K562 (cell line): Measurements from ENCODE around the gene RAB31. TPM values are rescaled to one million over a fixed set of nuclear protein-coding genes. Genes with fewer than 3 reads are reported as not detected.

ENCODE experiments used
- ATAC-seq: fragments of 200-7000 bp; cut with Tn5 transposase; 3 replicates; pipeline ENCODE4 v1.9.1; 2020; ENCODE audit warnings: moderate library complexity
- BruUV-seq: library from RNA; stranded (reverse); fragments of 400-500 nt; replicated peaks from 2 replicates; lab custom pipeline; 2021; lab: Mats Ljungman, UMichigan
- CTCF ChIA-PET: fragments of 300-600 bp; formaldehyde crosslinking; extraction: SDS; loops from one replicate; lab custom pipeline; 2021; ENCODE audit warnings: low intra/inter-chr PET ratio; lab: Yijun Ruan, JAX
- POLR2A ChIA-PET: fragments of 300-600, 350-650 bp; sonication (Branson Sonifier 250); formaldehyde crosslinking; extraction: SDS; loops from one replicate; lab custom pipeline; 2021; ENCODE audit warnings: antibody characterized with exemption, inconsistent platforms; lab: Yijun Ruan, JAX
- DNase-seq, 4 experiments: peaks; one replicate each; pipeline versions ENCODE4 v3.0.0 to v3.0.0-alpha.2; 2011 to 2018; ENCODE audit warnings: low spot score in 3 of 4, mixed read lengths in 3 of 4; ENCODE audit errors: extremely low read depth in 1 of 4
- FAIRE-seq: peaks from 2 replicates; lab custom pipeline; 2011; peaks lifted over from hg19 to GRCh38; lab: Jason Lieb, UNC
- H2AFZ ChIP-seq: 2 replicates; pipeline ENCODE4 v1.6.0; 2011; ENCODE audit warnings: low read depth, low read length, control low read depth, inconsistent platforms
- H3K27ac ChIP-seq: fragments of 200-600 bp; 3 replicates; pipeline ENCODE4 v1.8.0; 2011; ENCODE audit warnings: low read depth, mild to moderate bottlenecking, control low read depth, inconsistent platforms, low read length, moderate library complexity, mixed read lengths; ENCODE audit errors: extremely low read depth
- H3K27me3 ChIP-seq, 2 experiments: fragments of 300-600 bp in 1 of 2; 2 replicates in 1 of 2; 3 replicates in 1 of 2; pipeline versions ENCODE4 v1.6.0 to v1.8.0; 2011; ENCODE audit warnings: inconsistent platforms in 2 of 2, low read length in 2 of 2, mild to moderate bottlenecking in 1 of 2, mixed read lengths in 1 of 2, moderate library complexity in 1 of 2; ENCODE audit not compliant: control insufficient read depth in 2 of 2, insufficient read depth in 2 of 2
- H3K36me3 ChIP-seq: fragments of 300-600 bp; 3 replicates; pipeline ENCODE4 v1.8.0; 2011; ENCODE audit warnings: mild to moderate bottlenecking, low read length, inconsistent platforms; ENCODE audit not compliant: control insufficient read depth, insufficient read depth
- H3K4me1 ChIP-seq, 2 experiments: fragments of 200-600 bp in 1 of 2; replicated peaks in 1 of 2; 2 replicates in 1 of 2; 3 replicates in 1 of 2; pipeline versions ENCODE4 v1.5.1 to v1.8.0; 2011; ENCODE audit warnings: inconsistent platforms in 2 of 2, low read length in 2 of 2, mild to moderate bottlenecking in 1 of 2, mixed read lengths in 1 of 2, moderate library complexity in 1 of 2; ENCODE audit not compliant: control insufficient read depth in 2 of 2, insufficient read depth in 2 of 2
- H3K4me2 ChIP-seq: 2 replicates; pipeline ENCODE4 v1.6.1; 2011; ENCODE audit warnings: low read length, control low read depth, inconsistent platforms, mixed read lengths; ENCODE audit not compliant: insufficient read depth
- H3K4me3 ChIP-seq: fragments of 200-600 bp; sonication (generic), shearing (Covaris generic); 2 replicates; pipeline ENCODE4 v1.5.1; 2016; ENCODE audit warnings: control low read depth, inconsistent platforms
- H3K79me2 ChIP-seq: fragments of 200-600 bp; 3 replicates; pipeline ENCODE4 v1.8.0; 2011; ENCODE audit warnings: low read length, inconsistent platforms; ENCODE audit not compliant: control insufficient read depth, insufficient read depth
- H3K9ac ChIP-seq, 2 experiments: 2 replicates each; pipeline versions ENCODE4 v1.6.0 to v1.6.1; 2011; ENCODE audit warnings: low read depth in 2 of 2, low read length in 2 of 2, control low read depth in 1 of 2, inconsistent platforms in 1 of 2, mild to moderate bottlenecking in 1 of 2, mixed read lengths in 1 of 2; ENCODE audit not compliant: insufficient read depth in 1 of 2
- H3K9me1 ChIP-seq: one replicate; pipeline ENCODE4 v1.6.0; 2011; ENCODE audit warnings: inconsistent platforms, mild to moderate bottlenecking, low read length, moderate library complexity; ENCODE audit not compliant: control insufficient read depth, insufficient read depth
- H3K9me3 ChIP-seq: replicated peaks from 2 replicates; pipeline ENCODE4 v1.5.1; 2011; ENCODE audit warnings: low read depth, low read length, inconsistent platforms; ENCODE audit not compliant: control insufficient read depth, insufficient read depth
- H4K20me1 ChIP-seq: replicated peaks from 2 replicates; pipeline ENCODE4 v1.6.1; 2011; ENCODE audit warnings: low read length, inconsistent platforms, mixed read lengths; ENCODE audit not compliant: control insufficient read depth, insufficient read depth
- L3MBTL2 ChIP-seq: fragments of 450-650 bp; IDR thresholded peaks from 2 replicates; pipeline ENCODE4 v1.6.1; 2016; ENCODE audit warnings: mild to moderate bottlenecking, moderate library complexity
- MAFF ChIP-seq: IDR thresholded peaks from 2 replicates; pipeline ENCODE4 v1.6.1; 2012; ENCODE audit warnings: low read length, improper control_type of control experiment
- NR2C1 ChIP-seq, 2 experiments: fragments of 450-650 bp; IDR thresholded peaks; 2 replicates each; pipeline ENCODE4 v1.6.1; 2017; ENCODE audit warnings: mild to moderate bottlenecking in 2 of 2, antibody characterized with exemption in 1 of 2, inconsistent platforms in 1 of 2, missing compliant biosample characterization in 1 of 2, missing genetic modification characterization in 1 of 2
- NR2F6 ChIP-seq: fragments of 450-650 bp; formaldehyde crosslinking; IDR thresholded peaks from 2 replicates; pipeline ENCODE4 v1.4.0; 2020; ENCODE audit warnings: mild to moderate bottlenecking
- ZNF175 ChIP-seq: fragments of 200-800 bp; sonication (Bioruptor generic); IDR thresholded peaks from 2 replicates; pipeline ENCODE4 v1.6.1; 2016; ENCODE audit warnings: low read depth, mild to moderate bottlenecking, missing genetic modification characterization, missing compliant biosample characterization
- ZNF217 ChIP-seq: sonication (generic); formaldehyde crosslinking; IDR thresholded peaks from 2 replicates; pipeline ENCODE4 v1.8.0; 2022; ENCODE audit warnings: mild to moderate bottlenecking, missing genetic modification reagents
- ZNF695 ChIP-seq: fragments of 450-650 bp; formaldehyde crosslinking; IDR thresholded peaks from 2 replicates; pipeline ENCODE4 v1.4.0; 2020; ENCODE audit warnings: mild to moderate bottlenecking, moderate library complexity
- ZNF785 ChIP-seq: fragments of 250-450 bp; sonication (Bioruptor Pico); IDR thresholded peaks from 2 replicates; pipeline ENCODE4 v1.4.0; 2020; ENCODE audit warnings: mild to moderate bottlenecking
- WGBS: fragments of 100-300 bp; shearing (Covaris generic); methylation state at CpG from one replicate; pipeline ENCODE4 v1.1.6; 2016; ENCODE audit warnings: low coverage, mixed read lengths; ENCODE audit not compliant: insufficient coverage; ENCODE audit errors: missing lambda C conversion rate; 5-methylcytosine and 5-hydroxymethylcytosine counted together
- in situ Hi-C: fragments of 300-500 bp; cut with MboI; formaldehyde crosslinking; loops from 4 replicates; pipeline ENCODE4 v1.15.0; 2018; ENCODE audit warnings: inconsistent platforms, mixed read lengths
- intact Hi-C: fragments of 100-400 bp; cut with micrococcal nuclease; formaldehyde crosslinking; loops from 2 replicates; pipeline ENCODE4 v1.14.2; 2022
- polyA plus RNA-seq, 8 experiments: library from polyadenylated mRNA; depleted of rRNA in 4 of 8; stranded (reverse) in 5 of 8; unstranded in 3 of 8; fragments of >200 nt; fragmentation: Nextera tagmentation in 2 of 8; fragmentation: Illumina TruSeq in 1 of 8; extraction: Ambion mirVana in 2 of 8; extraction: Trizol in 1 of 8; gene quantifications; 2 replicates each; pipeline versions ENCODE4 v1.2.1 to v1.2.3, GENCODE V29; 2011 to 2014; ENCODE audit warnings: inconsistent platforms in 1 of 8, missing spikeins in 1 of 8
- total RNA-seq, 7 experiments: library from RNA; depleted of rRNA in 6 of 7; stranded (reverse); fragments of >200 nt in 6 of 7; fragmentation: Illumina TruSeq in 2 of 7; extraction: Trizol in 2 of 7; gene quantifications; 2 replicates each; pipeline versions ENCODE4 v1.2.1 to v1.2.3, GENCODE V29; 2011 to 2021; ENCODE audit warnings: low replicate concordance in 1 of 7
- TF ChIP-seq, protein P1 (sequence below): sonication (generic); formaldehyde crosslinking; IDR thresholded peaks from 2 replicates; pipeline ENCODE4 v1.8.0; 2022; ENCODE audit warnings: missing genetic modification reagents, mild to moderate bottlenecking, moderate library complexity, borderline replicate concordance
- TF ChIP-seq, protein P2 (sequence below): fragments of 450-650 bp; formaldehyde crosslinking; conservative IDR thresholded peaks from 2 replicates; pipeline ENCODE4 v1.4.0; 2022; ENCODE audit warnings: mild to moderate bottlenecking, missing genetic modification characterization
- TF ChIP-seq, protein P3 (sequence below), 2 experiments: fragments of 450-650 bp in 1 of 2; IDR thresholded peaks; 2 replicates each; pipeline ENCODE4 v1.6.1; 2011 to 2017; ENCODE audit warnings: low read depth in 2 of 2, antibody characterized with exemption in 1 of 2, borderline replicate concordance in 1 of 2, low read length in 1 of 2, mild to moderate bottlenecking in 1 of 2, mixed read lengths in 1 of 2; ENCODE audit not compliant: control insufficient read depth in 1 of 2
- TF ChIP-seq, protein P4 (sequence below): fragments of 450-650 bp; formaldehyde crosslinking; IDR thresholded peaks from 2 replicates; pipeline ENCODE4 v1.4.0; 2022; ENCODE audit warnings: mild to moderate bottlenecking, moderate library complexity

RAB31 gene
- total and polyA plus RNA-seq, 9 of the 15 experiments (the other 6 are each of a cell fraction or from before 2014, with no cell fraction given), result 20.7 to 70.4 (median 41.3) TPM

DNA sequence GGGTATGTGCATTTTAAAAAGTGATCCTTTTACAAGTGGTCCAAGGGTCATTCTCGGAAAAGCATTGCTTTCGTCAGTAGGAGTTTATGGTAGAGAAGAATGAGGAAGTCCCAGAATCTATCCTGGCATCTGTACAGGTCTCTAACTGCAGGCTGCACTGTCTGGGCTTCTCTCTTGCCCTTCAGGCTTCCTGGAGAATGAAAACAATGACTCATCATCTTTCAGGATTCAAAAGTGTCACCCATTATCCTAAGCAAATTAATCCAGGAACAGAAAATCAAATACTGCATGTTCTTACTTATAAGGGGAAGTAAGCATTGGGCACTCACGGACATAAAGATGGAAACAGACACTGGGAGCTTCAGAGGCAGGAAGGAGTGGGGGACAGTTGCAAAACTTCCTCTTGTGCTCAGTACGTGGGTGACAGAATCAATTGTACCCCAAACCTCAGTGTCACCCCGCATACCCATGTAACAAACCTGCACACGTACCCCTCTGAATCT lies 117.5 kb downstream of the RAB31 start (continued):
- TF ChIP-seq, protein P1, sequence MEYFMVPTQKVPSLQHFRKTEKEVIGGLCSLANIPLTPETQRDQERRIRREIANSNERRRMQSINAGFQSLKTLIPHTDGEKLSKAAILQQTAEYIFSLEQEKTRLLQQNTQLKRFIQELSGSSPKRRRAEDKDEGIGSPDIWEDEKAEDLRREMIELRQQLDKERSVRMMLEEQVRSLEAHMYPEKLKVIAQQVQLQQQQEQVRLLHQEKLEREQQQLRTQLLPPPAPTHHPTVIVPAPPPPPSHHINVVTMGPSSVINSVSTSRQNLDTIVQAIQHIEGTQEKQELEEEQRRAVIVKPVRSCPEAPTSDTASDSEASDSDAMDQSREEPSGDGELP (CRISPR knock-in tag), result no peak
- TF ChIP-seq, protein P2, sequence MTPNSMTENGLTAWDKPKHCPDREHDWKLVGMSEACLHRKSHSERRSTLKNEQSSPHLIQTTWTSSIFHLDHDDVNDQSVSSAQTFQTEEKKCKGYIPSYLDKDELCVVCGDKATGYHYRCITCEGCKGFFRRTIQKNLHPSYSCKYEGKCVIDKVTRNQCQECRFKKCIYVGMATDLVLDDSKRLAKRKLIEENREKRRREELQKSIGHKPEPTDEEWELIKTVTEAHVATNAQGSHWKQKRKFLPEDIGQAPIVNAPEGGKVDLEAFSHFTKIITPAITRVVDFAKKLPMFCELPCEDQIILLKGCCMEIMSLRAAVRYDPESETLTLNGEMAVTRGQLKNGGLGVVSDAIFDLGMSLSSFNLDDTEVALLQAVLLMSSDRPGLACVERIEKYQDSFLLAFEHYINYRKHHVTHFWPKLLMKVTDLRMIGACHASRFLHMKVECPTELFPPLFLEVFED (CRISPR knock-in tag), result no peak
- TF ChIP-seq NR2C1 (IDR thresholded peaks at IDR 0.05) (no peak), NR2C1 (tag; IDR thresholded peaks at IDR 0.05) (peak; percentile 73)

DNA sequence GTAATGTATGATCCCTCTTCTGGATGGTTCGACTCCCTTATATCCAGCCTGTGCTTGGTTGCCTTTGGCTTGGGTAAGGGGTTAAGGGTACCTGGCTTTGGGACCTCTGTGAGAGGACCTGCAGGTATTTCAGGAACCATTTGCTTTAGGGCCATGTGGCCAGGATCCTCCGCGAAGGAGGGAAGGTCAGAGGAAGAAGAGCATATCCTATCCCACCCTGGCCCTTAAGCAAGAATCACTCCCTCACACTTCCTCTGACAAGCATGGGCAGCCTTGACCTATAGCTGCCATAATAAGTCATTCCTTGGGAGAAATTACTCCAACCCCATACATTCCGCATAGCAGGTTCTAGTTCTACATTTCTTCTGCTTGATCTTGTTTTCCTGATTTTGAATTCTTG lies 118.6 kb downstream of the RAB31 start:
- Histone ChIP-seq H3K36me3 (0 out of 3 replicates have a peak, but pooled peaks cover 5% of the 10 kb centered on the region), H3K27ac (peak overlapping the region; percentile 83), H2AFZ (no peak overlapping the region; the same call in 1 of the 2 replicates), H3K27me3 (no peaks in the 10 kb centered on the region), H3K9me1 (no peaks in the 10 kb centered on the region), H4K20me1 (no peaks in the 10 kb centered on the region), H3K4me2 (no peak overlapping the region), H3K4me1 (peaks cover 46 to 73% of the 10 kb centered on the region in 2 experiments), H3K79me2 (peaks cover 19% of the 10 kb centered on the region), H3K4me3 (no peak overlapping the region), H3K9me3 (no peaks in the 10 kb centered on the region), H3K9ac (peak overlapping the region in 1 of 2 experiments; percentile 11; a peak in 1 of 4 replicates)
- 69% methylated on average over 4 of the region's 4 CpGs for WGBS
- CTCF ChIA-PET, result no interaction called here
- in situ Hi-C loops (no loop called here), intact Hi-C loops (no loop called here)
- DNase-seq (no peak), FAIRE-seq (no peak), ATAC-seq (no peak)
- POLR2A ChIA-PET, result interaction anchor here (1.1 kb wide), 1 partner anchor 23 kb away, joined by 5 read pairs; no protein-coding TSS in a partner anchor
- no TSS peak for BruUV-seq
- TF ChIP-seq ZNF785 (no peak), ZNF695 (CRISPR knock-in tag) (0 out of 2 replicates have a peak, but pooled peaks have one; percentile 77), ZNF175 (0 out of 2 replicates have a peak, but pooled peaks have one; percentile 47), ZNF217 (CRISPR knock-in tag) (no peak), L3MBTL2 (peak; percentile 55; the same call in 1 of the 2 replicates), NR2F6 (0 out of 2 replicates have a peak, but pooled peaks have one; percentile 20), MAFF (no peak)
- TF ChIP-seq, protein P3, sequence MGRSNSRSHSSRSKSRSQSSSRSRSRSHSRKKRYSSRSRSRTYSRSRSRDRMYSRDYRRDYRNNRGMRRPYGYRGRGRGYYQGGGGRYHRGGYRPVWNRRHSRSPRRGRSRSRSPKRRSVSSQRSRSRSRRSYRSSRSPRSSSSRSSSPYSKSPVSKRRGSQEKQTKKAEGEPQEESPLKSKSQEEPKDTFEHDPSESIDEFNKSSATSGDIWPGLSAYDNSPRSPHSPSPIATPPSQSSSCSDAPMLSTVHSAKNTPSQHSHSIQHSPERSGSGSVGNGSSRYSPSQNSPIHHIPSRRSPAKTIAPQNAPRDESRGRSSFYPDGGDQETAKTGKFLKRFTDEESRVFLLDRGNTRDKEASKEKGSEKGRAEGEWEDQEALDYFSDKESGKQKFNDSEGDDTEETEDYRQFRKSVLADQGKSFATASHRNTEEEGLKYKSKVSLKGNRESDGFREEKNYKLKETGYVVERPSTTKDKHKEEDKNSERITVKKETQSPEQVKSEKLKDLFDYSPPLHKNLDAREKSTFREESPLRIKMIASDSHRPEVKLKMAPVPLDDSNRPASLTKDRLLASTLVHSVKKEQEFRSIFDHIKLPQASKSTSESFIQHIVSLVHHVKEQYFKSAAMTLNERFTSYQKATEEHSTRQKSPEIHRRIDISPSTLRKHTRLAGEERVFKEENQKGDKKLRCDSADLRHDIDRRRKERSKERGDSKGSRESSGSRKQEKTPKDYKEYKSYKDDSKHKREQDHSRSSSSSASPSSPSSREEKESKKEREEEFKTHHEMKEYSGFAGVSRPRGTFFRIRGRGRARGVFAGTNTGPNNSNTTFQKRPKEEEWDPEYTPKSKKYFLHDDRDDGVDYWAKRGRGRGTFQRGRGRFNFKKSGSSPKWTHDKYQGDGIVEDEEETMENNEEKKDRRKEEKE (IDR thresholded peaks at IDR 0.05; ENCODE audit: borderline replicate concordance in 1 of 2, control insufficient read depth in 1 of 2, low read depth in 2 of 2, low read length in 1 of 2), result no peak
- TF ChIP-seq, protein P4, sequence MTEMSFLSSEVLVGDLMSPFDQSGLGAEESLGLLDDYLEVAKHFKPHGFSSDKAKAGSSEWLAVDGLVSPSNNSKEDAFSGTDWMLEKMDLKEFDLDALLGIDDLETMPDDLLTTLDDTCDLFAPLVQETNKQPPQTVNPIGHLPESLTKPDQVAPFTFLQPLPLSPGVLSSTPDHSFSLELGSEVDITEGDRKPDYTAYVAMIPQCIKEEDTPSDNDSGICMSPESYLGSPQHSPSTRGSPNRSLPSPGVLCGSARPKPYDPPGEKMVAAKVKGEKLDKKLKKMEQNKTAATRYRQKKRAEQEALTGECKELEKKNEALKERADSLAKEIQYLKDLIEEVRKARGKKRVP, result peak; percentile 25; the same call in 1 of the 2 replicates
